SK-N-SH (cell line): ENCODE results near the gene PRICKLE1. TPM values are rescaled to one million over a fixed set of nuclear protein-coding genes. Genes with fewer than 3 reads are reported as not detected.

ENCODE experiments used
- CTCF ChIA-PET: fragments of 300-600, 350-600 bp; formaldehyde crosslinking; extraction: SDS; loops from one replicate; lab custom pipeline; 2021; lab: Yijun Ruan, JAX
- POLR2A ChIA-PET: fragments of 350-600 bp; sonication (Branson Sonifier 250); formaldehyde crosslinking; extraction: SDS; loops from one replicate; lab custom pipeline; 2020; ENCODE audit warnings: antibody characterized with exemption, inconsistent platforms; lab: Yijun Ruan, JAX
- DNase-seq: peaks from one replicate; pipeline ENCODE4 v3.0.0; 2012
- H2AFZ ChIP-seq: fragments of 200-600 bp; sonication (generic); 2 replicates; pipeline ENCODE4 v1.8.1; 2016; ENCODE audit warnings: antibody characterized with exemption, mild to moderate bottlenecking, low read depth
- H3F3A ChIP-seq: fragments of 200-600 bp; sonication (generic); replicated peaks from 2 replicates; pipeline ENCODE3; 2016; ENCODE audit warnings: antibody characterized with exemption, mild to moderate bottlenecking; ENCODE audit not compliant: insufficient read depth
- H3K27ac ChIP-seq, 2 experiments: fragments of 200-500 bp in 1 of 2; fragments of 200-600 bp in 1 of 2; sonication (Bioruptor generic) in 1 of 2; sonication (generic), shearing (Covaris generic) in 1 of 2; 2 replicates each; pipeline versions ENCODE4 v1.5.1 to v1.6.1; 2014 to 2016; ENCODE audit warnings: low read depth in 2 of 2, inconsistent platforms in 1 of 2, low read length in 1 of 2, mild to moderate bottlenecking in 1 of 2, mixed read lengths in 1 of 2
- H3K27me3 ChIP-seq: fragments of 200-600 bp; sonication (generic), shearing (Covaris generic); 2 replicates; pipeline ENCODE4 v1.6.1; 2016; ENCODE audit warnings: mixed run types; ENCODE audit not compliant: insufficient read depth
- H3K36me3 ChIP-seq, 2 experiments: fragments of 200-500 bp in 1 of 2; fragments of 200-600 bp in 1 of 2; sonication (Bioruptor generic) in 1 of 2; sonication (generic) in 1 of 2; replicated peaks in 1 of 2; 2 replicates each; pipeline versions ENCODE3 to v1.5.1; 2014 to 2016; ENCODE audit warnings: low read length in 1 of 2, mild to moderate bottlenecking in 1 of 2; ENCODE audit not compliant: insufficient read depth in 2 of 2, control insufficient read depth in 1 of 2
- H3K4me1 ChIP-seq, 2 experiments: fragments of 200-500 bp in 1 of 2; fragments of 200-600 bp in 1 of 2; sonication (Bioruptor generic) in 1 of 2; sonication (generic), shearing (Covaris generic) in 1 of 2; 2 replicates each; pipeline versions ENCODE4 v1.5.1 to v1.6.1; 2014 to 2016; ENCODE audit warnings: low read depth in 1 of 2, low read length in 1 of 2, mixed run types in 1 of 2; ENCODE audit not compliant: insufficient read depth in 2 of 2, control insufficient read depth in 1 of 2
- H3K4me2 ChIP-seq: fragments of 200-600 bp; sonication (generic), shearing (Covaris generic); 2 replicates; pipeline ENCODE4 v1.6.1; 2017; ENCODE audit warnings: mixed run types
- H3K4me3 ChIP-seq, 2 experiments: fragments of 200-500 bp in 1 of 2; fragments of 200-600 bp in 1 of 2; sonication (Bioruptor generic) in 1 of 2; sonication (generic), shearing (Covaris generic) in 1 of 2; 2 replicates each; pipeline versions ENCODE4 v1.5.1 to v1.8.1; 2014 to 2016; ENCODE audit warnings: low read depth in 2 of 2, inconsistent platforms in 1 of 2, low read length in 1 of 2, mild to moderate bottlenecking in 1 of 2, mixed read lengths in 1 of 2, moderate library complexity in 1 of 2
- H3K79me2 ChIP-seq: fragments of 200-600 bp; sonication (generic); 2 replicates; pipeline ENCODE4 v1.8.1; 2017; ENCODE audit warnings: mild to moderate bottlenecking; ENCODE audit not compliant: insufficient read depth
- H3K9ac ChIP-seq: fragments of 200-600 bp; sonication (generic); 2 replicates; pipeline ENCODE4 v1.6.1; 2017; ENCODE audit warnings: mixed run types
- H3K9me2 ChIP-seq: fragments of 200-600 bp; sonication (generic); 2 replicates; pipeline ENCODE4 v1.6.1; 2017; ENCODE audit warnings: mixed run types
- H3K9me3 ChIP-seq: fragments of 200-600 bp; sonication (generic); 2 replicates; pipeline ENCODE4 v1.6.1; 2017; ENCODE audit warnings: mixed run types, mild to moderate bottlenecking, moderate library complexity
- H4K20me1 ChIP-seq: fragments of 200-600 bp; sonication (generic); 2 replicates; pipeline ENCODE4 v1.6.1; 2017; ENCODE audit warnings: mild to moderate bottlenecking, mixed run types; ENCODE audit not compliant: insufficient read depth
- CHD2 ChIP-seq: fragments of 150-350 bp; IDR thresholded peaks from 2 replicates; pipeline ENCODE4 v1.6.1; 2018; ENCODE audit warnings: low read length; ENCODE audit not compliant: partially characterized antibody
- CTCF ChIP-seq: fragments of 200-600 bp; sonication (generic); IDR thresholded peaks from 2 replicates; pipeline ENCODE4 v1.6.1; 2017; ENCODE audit warnings: antibody characterized with exemption, mild to moderate bottlenecking, moderate library complexity
- EP300 ChIP-seq, 2 experiments: IDR thresholded peaks; 2 replicates each; pipeline versions ENCODE4 v1.4.0 to v1.6.1; 2012; ENCODE audit warnings: borderline replicate concordance in 1 of 2, low read depth in 1 of 2, low read length in 1 of 2
- EZH2phosphoT487 ChIP-seq: fragments of 200-600 bp; sonication (generic); IDR thresholded peaks from 2 replicates; pipeline ENCODE4 v1.6.1; 2017; ENCODE audit warnings: low read depth, mixed run types, mild to moderate bottlenecking, antibody characterized with exemption, moderate library complexity, borderline replicate concordance
- GABPA ChIP-seq: IDR thresholded peaks from 2 replicates; pipeline ENCODE4 v1.4.0; 2012; ENCODE audit warnings: low read depth, mild to moderate bottlenecking
- GATA2 ChIP-seq: sonication (generic); formaldehyde crosslinking; IDR thresholded peaks from 2 replicates; pipeline ENCODE4 v1.5.0; 2020; ENCODE audit warnings: mild to moderate bottlenecking, missing genetic modification reagents
- IRF3 ChIP-seq: fragments of 150-350 bp; IDR thresholded peaks from 2 replicates; pipeline ENCODE4 v1.6.1; 2016; ENCODE audit warnings: mild to moderate bottlenecking, low read depth, low read length
- JUND ChIP-seq: IDR thresholded peaks from 2 replicates; pipeline ENCODE4 v1.4.0; 2012
- MAX ChIP-seq: IDR thresholded peaks from 2 replicates; pipeline ENCODE4 v1.4.0; 2012; ENCODE audit warnings: low read depth
- MXI1 ChIP-seq: IDR thresholded peaks from 2 replicates; pipeline ENCODE4 v1.6.1; 2012; ENCODE audit warnings: mild to moderate bottlenecking, low read depth, low read length, improper control_type of control experiment
- NFIC ChIP-seq: IDR thresholded peaks from 2 replicates; pipeline ENCODE4 v1.4.0; 2012; ENCODE audit warnings: borderline replicate concordance
- NRF1 ChIP-seq: IDR thresholded peaks from 2 replicates; pipeline ENCODE4 v1.6.1; 2012; ENCODE audit warnings: low read depth, mild to moderate bottlenecking, low read length
- POLR2AphosphoS5 ChIP-seq: IDR thresholded peaks from 2 replicates; pipeline ENCODE4 v1.6.1; 2012; ENCODE audit warnings: low read depth, low read length
- REST ChIP-seq: IDR thresholded peaks from 2 replicates; pipeline ENCODE4 v1.6.1; 2012; ENCODE audit warnings: mild to moderate bottlenecking, low read depth, low read length, moderate library complexity
- RFX5 ChIP-seq: IDR thresholded peaks from 2 replicates; pipeline ENCODE4 v1.6.1; 2012; ENCODE audit warnings: mild to moderate bottlenecking, improper control_type of control experiment, low read length
- RXRA ChIP-seq: IDR thresholded peaks from 2 replicates; pipeline ENCODE4 v1.4.0; 2012; ENCODE audit warnings: low read depth, mild to moderate bottlenecking, borderline replicate concordance
- SMC3 ChIP-seq: IDR thresholded peaks from 2 replicates; pipeline ENCODE4 v1.6.1; 2012; ENCODE audit warnings: low read depth, low read length, improper control_type of control experiment
- TCF12 ChIP-seq: IDR thresholded peaks from 2 replicates; pipeline ENCODE4 v1.4.0; 2012
- ZBTB33 ChIP-seq: IDR thresholded peaks from 2 replicates; pipeline ENCODE4 v1.4.0; 2012; ENCODE audit warnings: low read depth, borderline replicate concordance
- WGBS: methylation state at CpG from one replicate; pipeline ENCODE4 v1.1.6; 2017; ENCODE audit warnings: low lambda C conversion rate; 5-methylcytosine and 5-hydroxymethylcytosine counted together
- polyA plus RNA-seq, 3 experiments: library from polyadenylated mRNA; depleted of rRNA; stranded (reverse); fragments of >200 nt; gene quantifications; 2 replicates each; pipeline ENCODE4 v1.2.3, GENCODE V29; 2012

The PRICKLE1 gene
- polyA plus RNA-seq, 1 of the 3 experiments (the other 2 are of a cell fraction): 1.2 TPM

- H3K9me3 ChIP-seq: no peaks in the 10 kb centered on the region
- peak overlapping the region in 1 of 2 experiments; percentile 16; a peak in 1 of 4 replicates for H3K27ac ChIP-seq
- WGBS: 45% methylated on average over 5 of the region's 5 CpGs
- DNase-seq: no peak
- no peak overlapping the region for H3K9ac ChIP-seq
- peaks cover 0 to 5% of the 10 kb centered on the region in 2 experiments; a peak in 2 of 4 replicates for H3K4me1 ChIP-seq
- no peak overlapping the region for H3K4me3 ChIP-seq
- TF ChIP-seq IRF3: no peak
- TF ChIP-seq GATA2 (CRISPR knock-in tag): no peak
- TF ChIP-seq REST: no peak
- no peak for TF ChIP-seq GABPA
- no peak for TF ChIP-seq NRF1
- TF ChIP-seq MXI1: no peak
- no peak for TF ChIP-seq RXRA
- no peak for TF ChIP-seq ZBTB33
- TF ChIP-seq NFIC: no peak
- TF ChIP-seq SMC3: no peak
- TF ChIP-seq TCF12: no peak
- TF ChIP-seq CHD2: no peak
- TF ChIP-seq MAX: no peak
- TF ChIP-seq CTCF: no peak
- no peak for TF ChIP-seq EP300 (IDR thresholded peaks at IDR 0.05; ENCODE audit: borderline replicate concordance in 1 of 2, low read depth in 1 of 2, low read length in 1 of 2)
- TF ChIP-seq RFX5: no peak
- no peak for TF ChIP-seq EZH2phosphoT487
- TF ChIP-seq JUND: no peak
- no peak for TF ChIP-seq POLR2AphosphoS5
- no peak overlapping the region for H3K4me2 ChIP-seq
- H3K27me3 ChIP-seq: no peaks in the 10 kb centered on the region
- H3K9me2 ChIP-seq: no peaks in the 10 kb centered on the region
- H3K36me3 ChIP-seq: no peaks in the 10 kb centered on the region
- H2AFZ ChIP-seq: no peak overlapping the region
- ChIA-PET CTCF (interaction anchor here (12.6 kb wide), 1 partner anchor 93 kb away, joined by 206 read pairs; no protein-coding TSS in a partner anchor), POLR2A (no interaction called here)
- no peaks in the 10 kb centered on the region for H3K79me2 ChIP-seq
- H4K20me1 ChIP-seq: no peaks in the 10 kb centered on the region
- H3F3A ChIP-seq: no peaks in the 10 kb centered on the region
These were observed 13.2 kb downstream of the PRICKLE1 start for GRCh38 chr12:42576374-42576773.
